RWPE2 (cell line): ENCODE measurements around the gene PLK4.
A peak's percentile ranks its signal among the peaks of the same experiment; 100 is the strongest.

Experiments
- ATAC-seq: fragments of 200-7000 bp; cut with Tn5 transposase; 3 replicates; pipeline ENCODE4 v1.9.1; 2021; ENCODE audit warnings: low read depth
- DNase-seq: peaks from one replicate; pipeline ENCODE4 v3.0.0-alpha.2; 2020; ENCODE audit warnings: low spot score
- H3K27ac ChIP-seq: fragments of 450-650 bp; 2 replicates; pipeline ENCODE4 v1.5.1; 2017; ENCODE audit warnings: mild to moderate bottlenecking; ENCODE audit not compliant: poor library complexity, severe bottlenecking
- H3K27me3 ChIP-seq: fragments of 250-450 bp; sonication (Bioruptor Pico); 2 replicates; pipeline ENCODE4 v1.5.1; 2021; ENCODE audit warnings: mild to moderate bottlenecking, moderate library complexity; ENCODE audit not compliant: insufficient read depth, poor library complexity, severe bottlenecking
- H3K36me3 ChIP-seq: fragments of 250-450 bp; sonication (Bioruptor Pico); 2 replicates; pipeline ENCODE4 v1.5.1; 2020; ENCODE audit warnings: low read depth, mild to moderate bottlenecking, moderate library complexity
- H3K4me1 ChIP-seq: fragments of 250-450 bp; sonication (Bioruptor Pico); 2 replicates; pipeline ENCODE4 v1.5.1; 2021; ENCODE audit warnings: mild to moderate bottlenecking, moderate library complexity; ENCODE audit not compliant: insufficient read depth, poor library complexity, severe bottlenecking
- H3K4me3 ChIP-seq: fragments of 250-450 bp; sonication (Bioruptor Pico); 2 replicates; pipeline ENCODE4 v1.5.1; 2021; ENCODE audit warnings: mild to moderate bottlenecking, moderate library complexity; ENCODE audit not compliant: severe bottlenecking
- H3K9me3 ChIP-seq: fragments of 250-450 bp; sonication (Bioruptor Pico); 2 replicates; pipeline ENCODE4 v1.5.1; 2021; ENCODE audit warnings: mild to moderate bottlenecking, moderate library complexity; ENCODE audit not compliant: severe bottlenecking
- CTCF ChIP-seq: fragments of 450-650 bp; IDR thresholded peaks from one replicate; pipeline ENCODE4 v1.5.1; 2017; ENCODE audit warnings: mild to moderate bottlenecking, moderate library complexity; ENCODE audit not compliant: poor library complexity, severe bottlenecking

PLK4 gene

GRCh38 chr4:127880763-127881562, at the start of gene PLK4:
Gene PLK4 (plus strand): TSS chr4:127880893. CDS start chr4:127881135, 242 bp downstream.
- DNase-seq: peak; percentile 94
- H3K4me3 ChIP-seq: peak within 1 kb of the TSS; percentile 87
- H3K4me1 ChIP-seq: peaks cover 13% of the 10 kb centered on the region
- no peak for TF ChIP-seq CTCF
- ATAC-seq: peak; percentile 81
- peaks cover 43% of the 10 kb centered on the region for H3K36me3 ChIP-seq
- H3K27ac ChIP-seq: peak within 1 kb of the TSS; percentile 69
- no peaks in the 10 kb centered on the region for H3K27me3 ChIP-seq
- no peaks in the 10 kb centered on the region for H3K9me3 ChIP-seq

GRCh38 chr4:127832585-127832984, 48.1 kb upstream of the PLK4 start:
- Histone ChIP-seq H3K27me3 (no peaks in the 10 kb centered on the region), H3K4me3 (no peak overlapping the region), H3K4me1 (no peaks in the 10 kb centered on the region), H3K36me3 (peaks cover 56% of the 10 kb centered on the region), H3K9me3 (peaks cover 2% of the 10 kb centered on the region), H3K27ac (no peak overlapping the region)
- ATAC-seq (no peak), DNase-seq (no peak)
- no peak for TF ChIP-seq CTCF

GRCh38 chr4:127843704-127844600, 36.7 kb upstream of the PLK4 start:
- Histone ChIP-seq H3K36me3 (no peaks in the 10 kb centered on the region), H3K4me1 (no peaks in the 10 kb centered on the region), H3K4me3 (no peak overlapping the region), H3K27me3 (no peaks in the 10 kb centered on the region), H3K9me3 (peaks cover 2% of the 10 kb centered on the region), H3K27ac (no peak overlapping the region)
- TF ChIP-seq CTCF: no peak
- DNase-seq (no peak), ATAC-seq (no peak)

- Histone ChIP-seq H3K36me3 (no peaks in the 10 kb centered on the region), H3K4me3 (no peak overlapping the region), H3K9me3 (peaks cover 2% of the 10 kb centered on the region), H3K4me1 (no peaks in the 10 kb centered on the region), H3K27me3 (no peaks in the 10 kb centered on the region), H3K27ac (no peak overlapping the region)
- DNase-seq: no peak
- no peak for ATAC-seq
- no peak for TF ChIP-seq CTCF
Observed at GRCh38 chr4:127844601-127845116, 36.0 kb upstream of the PLK4 start.
